ENCODE results near the gene ELFN2. TPM values are rescaled to one million over a fixed set of nuclear protein-coding genes. Genes with fewer than 3 reads are reported as not detected.
"Not testable (repeated sequence)": the region's sequence is repeated elsewhere in the genome, so short reads cannot be mapped to it uniquely, and the experiment has no call there.

The ELFN2 gene
- total and polyA plus RNA-seq, 2 donors (not counting 3 experiments of a cell fraction or from before 2014, with no cell fraction given), result 0.41 to 1.3 TPM

DNA sequence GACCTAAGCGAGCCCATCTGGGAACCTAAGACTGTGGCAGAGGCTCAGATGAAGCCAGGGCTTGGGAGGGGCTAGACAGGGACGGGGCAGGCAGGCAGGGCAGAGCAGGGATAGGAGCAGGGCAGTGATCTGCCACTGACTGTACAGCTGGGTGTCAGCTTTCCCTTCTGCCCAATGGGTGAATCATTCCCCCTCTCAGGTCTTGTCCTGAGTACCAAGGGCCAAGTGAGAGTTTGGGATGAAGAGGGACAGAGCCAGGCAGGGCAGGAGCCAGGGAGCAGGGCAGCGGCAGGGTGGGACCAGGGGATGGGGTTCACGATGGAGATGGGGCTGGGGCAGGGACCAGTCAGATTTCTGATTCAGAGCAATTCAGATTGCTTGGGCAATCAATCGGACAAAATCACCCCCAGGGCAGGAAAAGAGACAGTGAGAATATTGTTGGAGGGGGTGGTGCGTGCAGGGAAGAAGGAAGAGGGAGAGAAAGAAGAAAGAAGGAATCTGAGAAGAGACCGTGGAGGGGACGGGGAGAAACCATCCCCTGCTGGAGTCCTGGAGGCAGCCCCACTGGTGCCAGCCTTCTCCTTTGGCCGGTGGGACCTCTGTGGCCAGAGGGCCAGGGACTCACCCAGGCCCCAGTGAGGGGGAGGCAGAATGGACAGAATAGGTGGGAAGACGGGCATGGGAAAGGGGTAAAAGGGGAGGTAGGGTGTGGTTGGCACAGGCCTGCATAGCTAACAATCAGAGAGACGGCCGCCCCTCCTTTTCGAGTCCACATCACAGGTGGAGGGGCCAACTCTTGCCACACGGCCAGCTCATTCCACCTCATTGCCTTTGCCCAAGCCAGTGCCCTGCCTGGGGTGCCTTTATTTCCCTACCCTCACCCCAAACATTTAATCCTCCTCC is 97.8 kb downstream of the ELFN2 start:
- H3K9ac ChIP-seq (replicated peaks; ENCODE audit: extremely low read depth, insufficient read depth, low read length), result no peak overlapping the region
- CTCF ChIA-PET, result interaction anchor here (0.5 to 3.5 kb wide), 6 partner anchors 11 to 143 kb away, joined by 3 to 33 read pairs (median 7); no protein-coding TSS in a partner anchor
- H3K4me1 ChIP-seq (ENCODE audit: control insufficient read depth, extremely low read depth, insufficient read depth, low read length), result peaks cover 33% of the 10 kb centered on the region
- H3K36me3 ChIP-seq (ENCODE audit: control insufficient read depth in 2 of 2, extremely low read depth in 1 of 2, insufficient read depth in 2 of 2, low read length in 2 of 2), result no peaks in the 10 kb centered on the region
- no peak overlapping the region for H2AFZ ChIP-seq (ENCODE audit: low read depth, low read length)
- no TSS peak for BruUV-seq (replicated peaks)
- FAIRE-seq, result no peak
- peaks cover 8 to 15% of the 10 kb centered on the region in 2 experiments for H3K27me3 ChIP-seq (ENCODE audit: control insufficient read depth in 2 of 2, insufficient read depth in 2 of 2, low read length in 2 of 2)
- no peak for DNase-seq (ENCODE audit: low read depth, low spot score)
- dilution Hi-C loops (cut with MboI; ENCODE audit: extremely low pct_ligation_motif_present, low sequenced_read_pairs), result no loop called here
- H3K9me3 ChIP-seq (replicated peaks; ENCODE audit: control insufficient read depth, insufficient read depth, low read length), result no peaks in the 10 kb centered on the region
- no peaks in the 10 kb centered on the region for H3K9me1 ChIP-seq (replicated peaks; ENCODE audit: control insufficient read depth, extremely low read depth, insufficient read depth, low read length)
- TF ChIP-seq, protein P1, sequence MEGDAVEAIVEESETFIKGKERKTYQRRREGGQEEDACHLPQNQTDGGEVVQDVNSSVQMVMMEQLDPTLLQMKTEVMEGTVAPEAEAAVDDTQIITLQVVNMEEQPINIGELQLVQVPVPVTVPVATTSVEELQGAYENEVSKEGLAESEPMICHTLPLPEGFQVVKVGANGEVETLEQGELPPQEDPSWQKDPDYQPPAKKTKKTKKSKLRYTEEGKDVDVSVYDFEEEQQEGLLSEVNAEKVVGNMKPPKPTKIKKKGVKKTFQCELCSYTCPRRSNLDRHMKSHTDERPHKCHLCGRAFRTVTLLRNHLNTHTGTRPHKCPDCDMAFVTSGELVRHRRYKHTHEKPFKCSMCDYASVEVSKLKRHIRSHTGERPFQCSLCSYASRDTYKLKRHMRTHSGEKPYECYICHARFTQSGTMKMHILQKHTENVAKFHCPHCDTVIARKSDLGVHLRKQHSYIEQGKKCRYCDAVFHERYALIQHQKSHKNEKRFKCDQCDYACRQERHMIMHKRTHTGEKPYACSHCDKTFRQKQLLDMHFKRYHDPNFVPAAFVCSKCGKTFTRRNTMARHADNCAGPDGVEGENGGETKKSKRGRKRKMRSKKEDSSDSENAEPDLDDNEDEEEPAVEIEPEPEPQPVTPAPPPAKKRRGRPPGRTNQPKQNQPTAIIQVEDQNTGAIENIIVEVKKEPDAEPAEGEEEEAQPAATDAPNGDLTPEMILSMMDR (IDR thresholded peaks at IDR 0.05; ENCODE audit: extremely low read depth in 1 of 2, insufficient read depth in 1 of 2, low read depth in 1 of 2, low read length in 2 of 2), result no peak
- TF ChIP-seq MYC (IDR thresholded peaks at IDR 0.05; ENCODE audit: low read depth, low read length), result no peak
- no peak for TF ChIP-seq FOS (IDR thresholded peaks at IDR 0.05; ENCODE audit: borderline replicate concordance, insufficient read depth, low read length)
- TF ChIP-seq GATA2 (IDR thresholded peaks at IDR 0.05; ENCODE audit: insufficient read depth, insufficient read length, low read depth, low read length), result no peak
- no peak for TF ChIP-seq POLR2A (IDR thresholded peaks at IDR 0.05; ENCODE audit: low read depth, low read length)
- TF ChIP-seq EZH2 (IDR thresholded peaks at IDR 0.05; ENCODE audit: borderline replicate concordance, low read depth, low read length, severe bottlenecking), result no peak
- TF ChIP-seq, protein P2, sequence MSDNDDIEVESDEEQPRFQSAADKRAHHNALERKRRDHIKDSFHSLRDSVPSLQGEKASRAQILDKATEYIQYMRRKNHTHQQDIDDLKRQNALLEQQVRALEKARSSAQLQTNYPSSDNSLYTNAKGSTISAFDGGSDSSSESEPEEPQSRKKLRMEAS (IDR thresholded peaks at IDR 0.05; ENCODE audit: insufficient read depth, insufficient read length), result no peak
- TF ChIP-seq POLR2AphosphoS5 (IDR thresholded peaks at IDR 0.05; ENCODE audit: insufficient read depth, low read depth, low read length), result no peak
- H3K4me2 ChIP-seq (ENCODE audit: insufficient read depth, low read length), result no peak overlapping the region
- no peaks in the 10 kb centered on the region for H3K79me2 ChIP-seq (ENCODE audit: control insufficient read depth, insufficient read depth, low read length)
- no peak overlapping the region for H3K27ac ChIP-seq (ENCODE audit: insufficient read depth, low read depth, low read length)
- H3K4me3 ChIP-seq (replicated peaks in 1 of 3; ENCODE audit: insufficient read depth in 1 of 3, low read depth in 1 of 3, low read length in 3 of 3), result no peak overlapping the region
- H4K20me1 ChIP-seq (replicated peaks; ENCODE audit: control insufficient read depth, extremely low read depth, insufficient read depth, low read length), result no peaks in the 10 kb centered on the region
- POLR2A ChIA-PET, result no interaction called here
- intact Hi-C loops (cut with micrococcal nuclease), result no loop called here

DNA sequence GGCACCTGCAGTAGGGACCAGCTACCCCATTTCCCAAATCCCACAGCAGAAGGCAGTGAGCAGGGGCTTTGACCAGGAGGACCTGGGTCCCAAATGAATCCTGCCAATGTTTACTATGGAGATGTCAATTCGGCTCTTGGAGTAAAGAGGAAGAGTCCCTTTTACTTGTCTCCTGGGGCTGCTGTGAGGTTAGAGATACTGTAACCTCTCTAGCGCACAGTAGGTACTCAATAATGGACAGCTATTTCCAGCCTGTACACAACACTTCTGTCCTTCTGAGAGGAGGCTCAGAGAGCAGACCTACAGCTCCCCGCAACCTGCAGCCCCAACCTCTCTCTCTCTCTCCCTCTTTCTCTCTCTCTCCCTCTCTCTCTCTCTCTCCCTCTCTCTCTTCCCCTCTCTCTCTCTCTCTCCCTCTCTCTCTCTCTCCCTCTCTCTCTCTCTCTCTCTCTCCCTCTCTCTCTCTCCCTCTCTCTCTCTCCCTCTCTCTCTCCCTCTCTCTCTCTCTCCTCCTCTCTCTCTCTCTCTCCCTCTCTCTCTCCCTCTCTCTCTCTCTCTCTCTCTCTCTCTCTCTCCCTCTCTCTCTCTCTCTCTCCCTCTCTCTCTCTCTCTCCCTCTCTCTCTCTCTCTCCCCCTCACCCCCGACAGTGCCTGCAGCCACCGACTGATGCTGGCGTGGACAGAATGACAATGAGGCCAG is 98.6 kb downstream of the ELFN2 start:
- intact Hi-C loops (cut with micrococcal nuclease); H3K27ac ChIP-seq (ENCODE audit: insufficient read depth, low read depth, low read length); H3K9ac ChIP-seq (replicated peaks; ENCODE audit: extremely low read depth, insufficient read depth, low read length); BruUV-seq (replicated peaks); H3K79me2 ChIP-seq (ENCODE audit: control insufficient read depth, insufficient read depth, low read length); H3K9me3 ChIP-seq (replicated peaks; ENCODE audit: control insufficient read depth, insufficient read depth, low read length); H3K36me3 ChIP-seq (ENCODE audit: control insufficient read depth in 2 of 2, extremely low read depth in 1 of 2, insufficient read depth in 2 of 2, low read length in 2 of 2); DNase-seq (ENCODE audit: low read depth, low spot score); H4K20me1 ChIP-seq (replicated peaks; ENCODE audit: control insufficient read depth, extremely low read depth, insufficient read depth, low read length); POLR2A ChIA-PET; FAIRE-seq; dilution Hi-C loops (cut with MboI; ENCODE audit: extremely low pct_ligation_motif_present, low sequenced_read_pairs); H3K27me3 ChIP-seq (ENCODE audit: control insufficient read depth in 2 of 2, insufficient read depth in 2 of 2, low read length in 2 of 2); H3K9me1 ChIP-seq (replicated peaks; ENCODE audit: control insufficient read depth, extremely low read depth, insufficient read depth, low read length); H2AFZ ChIP-seq (ENCODE audit: low read depth, low read length); H3K4me3 ChIP-seq (replicated peaks in 1 of 3; ENCODE audit: insufficient read depth in 1 of 3, low read depth in 1 of 3, low read length in 3 of 3): not testable (repeated sequence)
- H3K4me2 ChIP-seq (ENCODE audit: insufficient read depth, low read length), result peak overlapping the region; percentile 31
- CTCF ChIA-PET, result interaction anchor here (0.8 to 2.2 kb wide), 6 partner anchors 8 to 128 kb away, joined by 3 to 11 read pairs (median 3); no protein-coding TSS in a partner anchor
- H3K4me1 ChIP-seq (ENCODE audit: control insufficient read depth, extremely low read depth, insufficient read depth, low read length), result peaks cover 41% of the 10 kb centered on the region

Measured in endothelial cell of umbilical vein (primary cell).